Right lobe of liver (tissue), 4 donors: ENCODE results near the gene SV2C.

ENCODE experiments used
- POLR2A ChIP-seq: fragments of 450-650 bp; IDR thresholded peaks from one replicate; pipeline ENCODE4 v1.6.1; 2017; ENCODE audit warnings: antibody characterized with exemption, mild to moderate bottlenecking
- TF ChIP-seq, protein P1 (sequence below), 4 donors: fragments of 200-600 bp in 3 of 4; fragments of 450-650 bp in 1 of 4; IDR thresholded peaks; one replicate each; pipeline versions ENCODE4 v1.5.1 to v1.8.0; 2016 to 2022; ENCODE audit warnings: antibody characterized with exemption in 4 of 4, mild to moderate bottlenecking in 2 of 4
- donor health status: DM: no; HTN: no; CAD: no.
- donor health status: DM: no; HTN: no; CAD: no.
- donor health status: DM: no; HTN: yes; CAD: no.

DNA sequence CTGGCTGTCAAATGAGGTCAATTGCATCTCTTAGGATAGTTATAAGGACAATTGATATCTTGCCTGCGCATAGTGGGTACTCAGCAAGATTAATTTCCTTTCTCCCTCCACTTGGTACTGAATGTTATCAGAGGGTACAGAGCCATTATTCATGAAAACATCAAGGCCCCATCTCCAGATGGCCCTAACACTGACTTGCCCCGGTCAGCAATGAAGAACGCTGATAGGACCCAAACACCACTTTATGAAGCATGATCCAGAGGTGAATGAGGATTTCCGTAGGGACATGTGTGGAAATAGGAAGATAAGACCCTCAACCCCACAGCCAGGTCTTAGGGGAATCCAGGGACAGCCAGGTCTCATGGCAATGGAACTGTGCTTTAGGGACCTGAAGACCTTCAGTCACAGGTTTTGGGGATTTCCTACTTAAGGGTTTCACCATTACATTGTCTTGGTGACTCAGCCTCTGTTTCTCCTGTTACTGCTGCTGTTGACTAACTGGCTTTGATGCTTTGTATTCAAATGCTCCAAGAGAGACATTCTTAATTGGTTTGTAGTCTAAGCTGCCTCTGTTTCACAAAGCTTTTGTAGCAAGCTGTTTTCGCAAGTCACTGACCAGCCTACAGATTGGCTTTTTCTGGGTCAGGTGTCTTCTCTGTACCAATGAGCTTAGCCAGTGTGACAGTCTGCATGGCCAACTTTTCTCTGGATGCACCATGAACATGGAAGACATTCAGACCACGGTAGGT lies 284.6 kb downstream of the SV2C start:
- TF ChIP-seq, protein P1, sequence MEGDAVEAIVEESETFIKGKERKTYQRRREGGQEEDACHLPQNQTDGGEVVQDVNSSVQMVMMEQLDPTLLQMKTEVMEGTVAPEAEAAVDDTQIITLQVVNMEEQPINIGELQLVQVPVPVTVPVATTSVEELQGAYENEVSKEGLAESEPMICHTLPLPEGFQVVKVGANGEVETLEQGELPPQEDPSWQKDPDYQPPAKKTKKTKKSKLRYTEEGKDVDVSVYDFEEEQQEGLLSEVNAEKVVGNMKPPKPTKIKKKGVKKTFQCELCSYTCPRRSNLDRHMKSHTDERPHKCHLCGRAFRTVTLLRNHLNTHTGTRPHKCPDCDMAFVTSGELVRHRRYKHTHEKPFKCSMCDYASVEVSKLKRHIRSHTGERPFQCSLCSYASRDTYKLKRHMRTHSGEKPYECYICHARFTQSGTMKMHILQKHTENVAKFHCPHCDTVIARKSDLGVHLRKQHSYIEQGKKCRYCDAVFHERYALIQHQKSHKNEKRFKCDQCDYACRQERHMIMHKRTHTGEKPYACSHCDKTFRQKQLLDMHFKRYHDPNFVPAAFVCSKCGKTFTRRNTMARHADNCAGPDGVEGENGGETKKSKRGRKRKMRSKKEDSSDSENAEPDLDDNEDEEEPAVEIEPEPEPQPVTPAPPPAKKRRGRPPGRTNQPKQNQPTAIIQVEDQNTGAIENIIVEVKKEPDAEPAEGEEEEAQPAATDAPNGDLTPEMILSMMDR (IDR thresholded peaks at IDR 0.05): no peak
- TF ChIP-seq POLR2A: no peak
